ENCODE results near the gene GLTP.
A peak's percentile ranks its signal among the peaks of the same experiment; 100 is the strongest.

GLTP gene

DNA sequence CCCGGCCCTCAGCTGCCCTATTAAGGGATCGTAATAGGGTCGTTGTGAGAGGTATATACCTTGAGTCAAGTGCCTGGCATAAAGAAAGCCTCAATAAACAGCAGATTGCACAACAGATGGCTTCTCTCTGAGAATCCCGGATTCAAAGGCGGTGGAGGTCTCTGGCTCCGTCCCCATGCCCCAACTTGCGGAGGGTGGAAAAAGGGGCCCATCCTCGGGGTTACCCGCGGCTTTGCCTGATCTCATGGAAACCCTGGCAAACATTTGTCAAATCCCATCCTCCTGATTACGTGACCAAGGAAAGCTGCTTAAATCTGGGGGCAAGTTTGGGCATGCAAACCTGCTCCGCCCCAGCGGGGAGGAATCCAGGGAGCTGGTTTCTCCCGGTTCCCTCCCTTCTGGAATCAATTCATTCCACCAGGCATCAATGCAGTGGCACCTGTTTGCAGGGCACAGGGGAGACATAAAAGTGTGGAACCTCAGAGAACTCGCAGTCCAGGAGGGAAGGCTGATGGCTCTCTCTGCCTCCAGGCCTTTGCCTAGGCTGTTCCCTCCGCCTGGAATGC lies 59.4 kb downstream of the GLTP start:
- DNase-seq (ENCODE audit: low read depth), result no peak

DNA sequence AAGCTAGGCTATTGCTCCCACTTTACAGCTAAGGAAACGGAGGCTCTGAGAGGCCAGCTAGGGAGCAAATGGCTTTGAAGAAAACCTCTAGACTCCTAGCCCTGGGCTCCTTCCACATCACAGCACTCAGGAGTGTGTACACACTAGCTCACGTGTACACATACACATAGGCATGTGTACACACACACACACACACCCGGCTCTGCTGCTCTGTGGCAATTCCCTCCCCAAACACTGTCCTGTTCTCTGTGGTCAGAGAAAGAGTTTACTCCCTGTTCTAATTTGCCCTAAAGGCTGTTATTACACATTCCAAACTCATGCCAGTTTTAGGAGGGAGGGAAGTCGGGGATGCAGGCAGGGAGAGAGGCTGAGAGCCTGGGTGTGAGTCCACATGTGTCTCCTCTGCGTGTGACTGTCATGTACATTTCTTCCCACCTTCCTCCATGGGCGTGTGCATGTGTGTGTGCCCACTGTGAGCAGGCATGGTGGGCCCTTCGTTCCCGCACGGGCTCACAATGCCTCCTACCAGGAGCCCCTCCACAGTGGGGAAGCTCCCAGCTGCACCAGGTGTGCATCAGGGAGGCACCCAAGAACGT lies 61.3 kb downstream of the GLTP start:
- no peak for DNase-seq (ENCODE audit: low read depth)

DNA sequence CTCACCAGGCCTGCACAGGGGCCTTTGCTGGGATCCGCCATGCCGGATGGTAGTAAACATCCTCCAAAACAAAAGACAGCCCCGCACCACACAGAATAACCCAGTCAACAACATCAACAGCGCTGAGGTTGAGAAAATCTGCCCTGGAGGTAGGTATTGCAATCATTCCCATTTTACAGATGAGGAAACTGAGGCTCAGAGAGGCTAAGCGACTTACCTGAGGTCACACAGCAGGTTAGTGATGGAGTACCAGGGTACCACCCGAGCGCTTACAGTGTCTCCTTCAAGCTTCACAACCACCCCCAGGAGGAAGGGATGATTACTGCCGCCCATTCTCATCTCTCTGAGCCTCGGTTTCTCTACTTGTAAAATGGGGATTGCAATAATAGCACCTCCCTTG lies 62.1 kb downstream of the GLTP start:
- DNase-seq (ENCODE audit: low read depth), result no peak

DNA sequence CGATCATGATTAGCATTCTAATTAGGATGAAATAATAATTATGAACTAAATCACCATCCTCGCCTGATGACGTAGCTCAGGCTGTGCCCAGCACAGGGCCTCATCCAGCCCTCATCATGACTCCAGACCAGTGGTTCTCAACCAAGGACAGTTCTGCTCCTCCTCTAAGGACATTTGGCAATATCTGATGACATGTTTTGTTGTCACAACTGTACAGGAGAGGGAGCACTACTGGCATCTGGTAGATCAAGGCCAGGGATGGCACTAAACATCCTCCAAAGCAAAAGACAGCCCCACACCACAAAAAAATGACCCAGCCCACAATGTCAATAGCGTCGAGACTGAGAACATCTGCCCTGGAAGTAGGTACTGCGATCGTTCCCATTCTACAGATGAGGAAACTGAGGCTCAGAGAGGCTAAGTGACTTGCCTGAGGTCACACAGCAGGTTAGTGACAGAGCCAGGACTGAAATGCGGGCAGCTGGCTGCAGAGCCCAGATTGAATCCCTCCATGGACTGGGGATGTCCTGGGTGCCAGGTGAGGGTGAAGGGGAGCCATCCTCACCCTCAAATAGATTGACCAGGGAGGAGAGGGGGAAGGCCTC lies 62.6 kb downstream of the GLTP start:
- no peak for DNase-seq (ENCODE audit: low read depth)

DNA sequence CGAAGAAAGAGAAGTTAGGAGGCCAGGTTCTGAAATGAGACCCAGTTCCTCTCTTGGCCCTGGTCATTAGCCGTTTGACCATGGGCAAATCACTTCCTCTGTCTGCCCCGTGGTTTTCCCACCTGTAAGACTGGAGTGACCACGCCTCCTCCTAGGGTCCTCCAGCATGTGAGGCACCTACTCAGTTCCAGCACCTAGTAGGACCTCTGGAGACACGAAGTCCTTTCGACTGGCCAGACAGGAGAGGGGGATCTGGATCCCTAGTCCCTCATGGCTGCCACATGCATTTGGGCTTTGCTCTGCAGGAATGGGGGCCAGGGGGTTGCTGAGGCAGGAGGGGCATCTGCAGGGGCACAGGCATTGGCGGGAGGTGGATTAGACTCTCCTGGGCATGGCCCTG lies 63.5 kb downstream of the GLTP start:
- DNase-seq (ENCODE audit: low read depth), result no peak

DNA sequence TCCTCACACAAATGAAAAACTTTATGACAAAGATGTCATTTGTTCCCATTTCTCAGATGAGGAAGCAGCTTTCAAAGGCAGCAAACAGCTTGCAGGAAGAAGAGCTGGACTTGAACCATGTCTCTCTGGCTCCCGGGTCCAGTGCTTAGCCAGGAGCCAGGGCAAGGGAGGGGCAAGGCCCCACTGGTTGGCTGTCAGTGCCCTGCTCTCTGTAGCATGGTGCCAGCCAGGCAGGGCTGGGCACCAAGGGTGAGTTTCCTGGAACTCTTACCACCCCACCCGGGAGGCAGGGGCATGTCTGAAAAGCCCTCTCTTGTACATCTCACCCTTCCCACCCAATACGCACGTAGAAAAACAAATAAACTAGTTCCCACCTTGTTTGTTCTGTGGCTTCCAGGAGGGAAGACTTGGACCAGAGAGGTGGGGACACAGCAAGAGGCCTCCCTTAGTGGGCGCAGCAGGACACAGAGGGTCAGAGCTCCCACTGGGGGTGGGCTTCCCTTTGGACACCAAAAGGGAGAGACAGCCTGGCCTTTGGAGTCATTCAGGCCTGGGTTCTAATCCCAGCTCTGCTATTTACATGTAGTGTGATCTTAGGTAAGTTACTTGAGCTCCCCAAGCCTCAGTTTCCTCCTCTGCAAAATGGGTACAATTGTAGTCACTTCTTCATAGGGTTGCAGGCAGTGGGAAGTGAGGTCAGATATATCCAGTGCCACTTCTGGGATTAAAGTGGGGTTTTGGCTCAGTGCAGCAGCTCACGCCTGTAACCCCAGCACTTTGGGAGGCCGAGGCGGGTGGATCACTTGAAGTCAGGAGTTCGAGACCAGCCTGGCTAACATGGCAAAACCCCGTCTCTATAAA lies 64.4 kb downstream of the GLTP start:
- no peak for DNase-seq (ENCODE audit: low read depth)

DNA sequence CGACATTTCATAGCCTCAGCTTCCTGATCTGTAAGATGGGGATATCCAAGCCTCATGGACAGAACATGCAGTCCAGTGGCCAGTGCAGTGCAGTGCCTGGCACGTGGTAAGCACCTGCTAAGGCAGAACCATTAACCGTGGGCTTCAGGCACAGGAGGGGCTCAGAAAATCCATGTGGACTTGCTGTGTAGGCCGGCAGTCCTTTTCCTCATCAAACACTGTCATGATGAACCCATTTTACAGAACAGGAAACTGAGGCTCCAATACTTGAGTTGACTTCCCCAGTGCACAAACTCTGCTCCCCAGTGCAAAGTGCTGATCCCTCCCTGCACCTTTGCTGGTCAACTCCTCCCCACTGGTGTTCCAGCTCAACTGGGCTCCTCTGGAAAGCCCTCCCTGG lies 65.1 kb downstream of the GLTP start:
- no peak for DNase-seq (ENCODE audit: low read depth)

DNA sequence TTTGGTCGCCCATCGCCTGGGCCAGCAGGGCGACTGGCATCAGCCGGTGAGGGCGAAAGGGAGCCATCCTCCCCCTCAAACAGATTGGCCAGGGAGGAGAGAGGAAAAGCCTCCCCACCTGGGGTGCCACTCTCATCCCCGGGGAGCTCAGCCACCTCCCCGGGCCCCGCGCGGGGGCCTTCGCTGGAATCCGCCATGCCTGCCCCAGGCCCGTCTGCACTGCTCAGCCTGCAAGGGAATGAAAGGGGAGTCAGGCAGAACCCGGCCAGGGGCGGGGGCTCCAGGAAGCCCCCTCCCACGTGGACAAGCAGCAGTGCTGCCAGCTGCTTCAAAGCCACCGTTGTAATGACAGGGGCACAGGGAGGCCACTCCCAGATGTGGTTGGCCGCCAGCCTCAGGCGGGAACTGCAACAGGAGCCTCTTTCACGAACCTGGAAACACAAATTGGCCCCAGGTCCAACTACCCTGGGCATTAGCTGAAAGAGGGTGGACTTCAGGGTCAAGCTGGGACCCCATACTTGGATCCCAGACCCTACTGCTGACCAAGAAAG lies 65.7 kb downstream of the GLTP start:
- DNase-seq (ENCODE audit: low read depth), result no peak

DNA sequence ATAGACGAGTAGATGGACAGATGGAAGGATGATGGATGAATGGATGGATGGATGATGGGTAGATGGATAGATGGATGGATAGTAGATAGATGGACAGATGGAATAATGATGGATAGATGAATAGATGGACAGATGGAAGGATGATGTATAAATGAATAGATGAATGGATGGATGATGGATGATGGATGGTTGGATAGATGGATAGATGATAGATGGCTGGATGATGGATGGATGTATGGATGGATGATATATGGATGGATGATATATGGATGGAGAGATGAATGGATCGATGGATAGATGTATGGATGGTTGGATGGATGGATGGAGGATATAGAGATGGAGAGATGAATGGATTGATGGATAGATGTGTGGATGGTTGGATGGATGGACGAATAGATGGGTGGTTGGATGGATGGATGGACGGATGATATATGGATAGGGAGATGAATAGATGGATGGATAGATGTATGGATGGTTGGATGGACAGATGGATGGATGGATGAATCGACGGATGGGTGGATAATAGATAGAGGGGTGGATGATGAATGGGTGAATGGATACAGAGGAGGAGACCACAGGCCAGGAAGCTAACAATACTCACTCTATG lies 66.4 kb downstream of the GLTP start:
- DNase-seq (ENCODE audit: low read depth), result no peak

DNA sequence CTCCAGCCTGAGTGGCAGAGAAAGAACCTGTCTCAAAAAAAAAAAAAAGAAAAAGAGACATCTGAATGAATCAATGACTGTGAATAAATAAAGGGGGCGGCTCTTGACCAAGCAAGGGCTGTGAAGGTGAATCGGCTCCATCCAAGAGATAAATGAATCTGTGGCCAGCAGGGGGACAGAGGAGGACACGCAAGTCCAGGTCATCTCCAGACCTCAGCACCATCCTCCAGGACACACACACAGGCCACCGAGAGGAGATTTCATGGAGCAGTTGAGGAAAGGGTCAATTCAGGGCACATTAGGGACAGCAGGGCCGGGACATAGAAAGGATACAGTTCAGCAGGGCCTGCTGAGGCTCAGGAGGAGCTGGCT lies 68.7 kb downstream of the GLTP start:
- DNase-seq (ENCODE audit: low read depth), result no peak

DNA sequence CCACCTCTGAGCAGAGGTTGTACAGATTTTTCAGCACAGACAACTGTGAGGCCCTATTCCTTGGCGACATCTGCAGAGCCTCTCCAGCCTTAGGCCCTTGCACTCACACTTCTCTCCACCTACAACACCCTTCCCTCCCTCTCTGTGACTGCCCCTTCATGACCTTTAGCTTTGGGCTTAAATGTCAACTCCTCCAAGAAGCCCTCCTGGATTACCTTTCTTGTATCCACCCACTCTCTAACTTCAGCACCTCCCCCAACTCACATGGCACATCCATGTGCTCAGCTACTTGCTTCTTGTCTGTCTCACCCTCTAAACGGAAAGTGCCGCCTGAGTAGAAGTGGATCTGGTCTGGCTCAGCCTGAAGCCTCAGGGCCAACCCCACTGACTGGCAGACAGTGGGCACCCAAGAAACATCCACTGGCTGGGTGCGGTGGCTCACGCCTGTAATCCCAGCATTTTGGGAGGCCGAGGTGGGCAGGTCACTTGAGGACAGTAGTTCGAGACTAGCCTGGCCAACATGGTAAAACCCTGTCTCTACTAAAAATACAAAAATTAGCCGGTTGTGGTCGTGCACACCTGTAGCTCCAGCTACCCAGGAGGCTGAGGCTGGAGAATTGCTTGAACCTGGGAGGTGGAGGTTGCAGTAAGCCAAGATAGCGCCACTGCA lies 69.3 kb downstream of the GLTP start:
- DNase-seq (ENCODE audit: low read depth), result no peak

DNA sequence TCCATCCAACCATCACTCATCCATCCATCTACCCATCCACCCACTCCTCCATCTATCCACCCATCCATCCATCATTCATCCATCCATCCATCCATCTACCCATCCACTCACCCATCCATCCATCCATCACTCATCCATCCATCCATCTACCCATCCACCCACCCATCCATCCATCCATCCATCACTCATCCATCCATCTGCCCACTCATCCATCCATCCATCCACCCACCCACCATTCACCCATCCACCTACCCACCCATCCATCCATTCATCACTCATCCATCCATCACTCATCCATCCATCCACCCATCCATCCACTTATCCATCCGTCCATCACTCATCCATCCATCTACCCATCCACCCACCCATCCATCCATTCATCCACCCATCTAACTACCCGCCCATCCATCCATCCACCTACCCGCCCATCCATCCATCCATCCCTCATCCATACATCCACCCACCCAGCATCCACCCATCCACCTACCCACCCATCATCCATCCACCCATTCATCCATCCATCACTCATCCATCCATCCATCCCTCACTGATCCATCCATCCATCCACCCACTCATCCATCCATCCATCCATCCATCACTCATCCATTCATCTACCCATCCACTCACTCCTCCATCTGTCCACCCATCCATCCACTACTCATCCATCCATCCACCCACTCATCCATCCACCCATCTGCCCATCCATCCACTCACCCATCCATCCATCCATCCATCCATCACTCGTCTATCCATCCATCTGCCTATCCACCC lies 71.3 kb downstream of the GLTP start:
- no peak for DNase-seq (ENCODE audit: low read depth)

DNA sequence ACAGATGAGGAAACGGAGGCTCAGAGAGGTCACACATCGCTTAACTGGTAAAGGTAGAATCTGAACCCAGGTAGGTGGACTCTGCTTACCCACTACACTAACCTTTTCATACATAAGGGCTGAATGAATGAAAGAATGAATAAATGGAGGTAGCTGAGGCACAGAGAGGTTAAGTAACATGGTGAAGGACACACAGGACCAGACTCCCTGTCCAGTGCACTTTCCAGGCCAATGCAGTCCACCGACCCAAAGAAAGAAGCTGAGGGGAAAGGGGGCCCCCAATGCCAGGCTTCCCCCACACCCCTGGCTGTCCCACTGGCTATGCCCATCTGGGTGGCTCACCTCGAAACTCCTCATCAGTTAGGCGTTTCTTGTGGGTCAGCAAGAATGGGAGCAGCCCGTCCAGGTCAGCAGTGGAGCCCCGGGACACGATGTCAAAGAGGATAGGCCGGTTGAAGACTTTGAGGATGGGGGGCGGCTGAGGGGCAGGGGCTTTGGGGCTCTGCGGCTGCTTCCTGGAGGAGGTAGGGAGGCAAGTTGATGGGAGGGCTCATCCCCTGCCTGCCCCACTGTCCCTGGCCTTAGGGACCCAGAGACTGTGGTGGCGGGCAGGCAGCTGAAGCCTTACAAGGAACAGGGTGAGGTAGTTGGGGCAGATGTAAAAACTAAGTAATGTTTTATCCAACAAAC lies 72.2 kb downstream of the GLTP start:
- no peak for DNase-seq (ENCODE audit: low read depth)

DNA sequence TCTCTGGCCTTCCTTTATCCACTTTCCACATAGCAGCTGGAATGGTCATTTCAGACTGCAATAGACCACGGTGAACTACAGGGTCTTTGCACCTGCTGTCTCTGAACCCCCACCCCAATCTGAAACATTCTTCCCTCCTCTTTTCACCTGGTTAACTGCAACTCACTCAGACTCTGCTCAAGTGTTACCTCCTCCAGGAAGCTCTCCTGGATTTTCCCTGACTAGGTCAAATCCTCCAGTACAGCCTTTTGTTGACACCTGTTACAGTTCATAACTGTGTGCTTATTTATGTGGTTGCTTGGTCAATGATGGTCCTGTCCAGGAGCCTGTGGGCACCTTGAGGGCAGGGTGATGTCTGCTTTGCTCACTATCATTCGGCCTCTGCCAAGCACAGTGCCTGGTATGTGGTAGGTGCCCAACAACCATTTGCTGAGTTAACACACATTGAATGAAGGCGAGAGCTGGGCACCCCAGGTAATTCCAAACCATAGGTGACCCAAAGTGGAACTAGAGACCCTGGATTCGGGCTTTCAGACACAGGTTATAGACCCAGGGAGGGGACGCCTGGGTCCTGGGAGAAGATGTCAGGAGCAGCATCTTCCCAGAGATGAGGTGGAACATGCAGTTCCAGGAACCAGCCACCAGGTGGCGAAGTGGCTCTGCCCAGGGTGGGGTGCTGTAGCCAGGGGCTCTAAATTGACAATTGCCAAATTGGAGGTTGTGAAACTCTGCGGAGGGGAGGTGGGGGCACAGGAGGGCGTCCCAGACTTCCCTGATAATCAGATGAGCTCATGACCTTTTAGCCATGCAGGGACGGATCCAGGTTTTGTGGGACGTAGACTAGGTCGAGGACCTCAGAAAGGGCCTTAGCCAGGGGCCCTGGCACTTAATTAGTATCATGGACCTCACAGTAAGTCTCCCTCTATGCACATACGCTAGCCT lies 75.2 kb downstream of the GLTP start:
- peak; percentile 57 for DNase-seq (ENCODE audit: low read depth)

DNA sequence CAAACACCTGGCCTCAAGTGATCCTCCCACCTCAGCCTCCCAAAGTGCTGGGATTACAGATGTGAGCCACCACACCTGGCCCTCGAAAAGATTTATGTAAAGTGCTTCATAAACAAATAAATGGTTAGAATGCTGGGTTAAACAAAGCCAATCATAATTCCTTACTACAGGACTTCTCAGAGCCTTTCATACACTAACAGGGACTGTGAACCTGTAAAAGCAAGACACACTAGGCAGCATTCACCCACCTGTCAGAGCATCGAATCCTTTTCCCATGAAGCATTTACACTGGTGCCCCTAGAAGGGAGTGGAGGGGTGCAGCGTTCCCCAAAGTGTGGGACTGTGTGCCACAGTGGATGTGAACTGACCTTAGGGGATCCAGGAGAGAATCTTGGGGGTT lies 76.7 kb downstream of the GLTP start:
- DNase-seq (ENCODE audit: low read depth), result no peak

DNA sequence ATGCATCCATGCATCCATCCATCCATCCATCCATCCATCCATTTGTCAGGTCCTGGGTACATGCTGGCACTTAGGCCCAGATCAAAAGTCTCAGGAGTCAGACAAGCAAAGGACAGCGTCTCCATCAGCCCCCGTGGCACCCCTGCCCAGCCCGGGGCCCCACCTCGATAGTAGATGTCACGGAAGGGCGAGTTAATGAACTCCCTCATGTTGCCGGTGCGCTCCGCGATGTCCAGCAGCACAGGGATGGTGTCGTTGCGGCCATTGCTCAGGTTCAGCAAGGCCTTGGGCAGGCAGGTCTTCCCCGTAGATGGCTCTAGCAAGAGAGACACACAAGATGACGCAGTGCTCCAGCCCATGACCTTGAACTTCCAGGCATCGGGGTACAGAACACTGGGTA lies 77.5 kb downstream of the GLTP start:
- no peak for DNase-seq (ENCODE audit: low read depth)
